NCI-H345 treated with DMSO at 0.1 percent for 48 hours (cell line): ENCODE measurements around the gene METAP1.
"Not testable (repeated sequence)": the region's sequence is repeated elsewhere in the genome, so short reads cannot be mapped to it uniquely, and the experiment has no call there.

Experiments used
- DNase-seq: peaks from one replicate; lab custom pipeline; 2025; ENCODE audit not compliant: unreplicated experiment; lab: John Stamatoyannopoulos, UW

Gene METAP1

DNA sequence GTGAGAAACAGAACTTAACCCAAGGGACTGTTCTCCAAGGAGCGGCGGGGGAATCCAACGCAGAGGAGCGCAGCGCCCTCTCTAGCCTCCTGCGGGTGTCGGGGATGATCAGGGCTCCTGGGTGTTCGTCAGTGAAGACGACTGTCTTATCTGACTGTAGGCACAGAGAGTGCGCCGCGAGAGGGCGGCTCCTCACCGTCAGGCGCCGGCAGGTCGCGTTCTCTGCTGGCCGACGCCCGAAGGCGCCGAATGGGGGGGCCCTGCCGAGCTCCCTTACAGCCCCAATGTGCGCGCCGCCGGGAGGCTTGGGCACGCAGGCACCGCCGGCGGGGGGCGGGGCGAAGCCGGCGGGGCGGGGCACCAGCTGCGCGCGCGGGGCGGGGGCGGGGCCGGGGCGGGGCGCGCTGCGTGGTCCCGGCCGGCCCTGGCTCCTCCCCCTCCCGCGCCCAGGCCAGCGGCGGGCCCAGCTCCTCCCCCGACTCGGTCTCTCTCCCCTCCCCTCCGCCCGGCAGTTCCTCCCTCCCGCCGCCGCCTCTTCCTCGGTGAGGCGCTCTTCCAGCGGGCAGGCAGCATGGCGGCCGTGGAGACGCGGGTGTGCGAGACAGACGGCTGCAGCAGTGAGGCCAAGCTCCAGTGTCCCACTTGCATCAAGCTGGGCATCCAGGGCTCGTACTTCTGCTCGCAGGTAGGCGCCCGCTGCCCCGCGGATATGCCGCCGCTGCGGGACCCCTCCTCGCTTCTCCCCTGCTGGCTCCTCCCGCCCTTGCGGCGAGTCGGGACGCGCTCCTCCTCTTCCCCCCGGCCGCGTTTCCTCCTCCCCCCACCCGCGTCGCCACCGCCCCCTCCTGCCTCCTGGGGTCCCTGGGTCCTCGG lies at the start of gene METAP1:
Gene METAP1, plus strand, starts transcription at position 539 of the 873 bp plus-strand sequence. Its CDS starts 33 bp downstream, at position 572.
- peak; percentile 76 for DNase-seq

DNA sequence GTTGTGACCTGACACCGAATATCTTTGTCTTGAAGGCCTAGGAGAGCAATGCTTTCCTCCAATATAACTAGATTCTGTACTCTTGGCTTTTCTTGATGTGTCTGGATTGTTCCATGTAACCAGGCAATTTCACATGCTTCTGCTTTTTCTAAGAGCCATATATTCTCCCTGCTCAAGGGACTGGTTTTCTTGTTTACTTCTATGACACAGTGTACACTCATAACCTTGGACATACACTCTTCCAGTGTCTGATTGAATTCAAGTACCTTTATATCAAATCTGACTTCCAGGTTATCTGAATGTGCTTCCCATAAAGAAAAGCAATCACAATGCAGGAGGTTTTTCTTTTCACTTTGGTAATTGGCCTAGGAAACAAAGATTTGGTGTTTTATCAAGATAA lies 49.2 kb upstream of the METAP1 start:
- DNase-seq, result no peak

DNA sequence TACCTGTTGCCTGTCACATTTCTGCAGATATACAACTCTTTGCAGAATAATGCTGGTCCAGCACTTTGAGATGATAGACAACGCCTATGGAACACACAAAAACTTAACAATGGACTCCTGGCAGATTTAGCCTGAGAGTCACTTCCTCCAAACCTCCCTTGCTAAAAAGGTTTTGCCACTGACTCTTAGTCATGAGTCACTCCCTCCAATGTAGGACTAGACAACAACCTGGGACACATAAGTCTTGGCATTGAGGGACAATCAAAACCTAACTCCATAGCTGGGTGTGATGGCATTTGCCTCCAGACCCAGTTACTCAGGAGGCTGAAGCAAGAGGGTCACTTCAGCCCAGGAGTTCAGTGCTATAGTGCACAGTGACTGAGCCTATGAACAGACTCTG lies 44.6 kb upstream of the METAP1 start:
- no peak for DNase-seq

DNA sequence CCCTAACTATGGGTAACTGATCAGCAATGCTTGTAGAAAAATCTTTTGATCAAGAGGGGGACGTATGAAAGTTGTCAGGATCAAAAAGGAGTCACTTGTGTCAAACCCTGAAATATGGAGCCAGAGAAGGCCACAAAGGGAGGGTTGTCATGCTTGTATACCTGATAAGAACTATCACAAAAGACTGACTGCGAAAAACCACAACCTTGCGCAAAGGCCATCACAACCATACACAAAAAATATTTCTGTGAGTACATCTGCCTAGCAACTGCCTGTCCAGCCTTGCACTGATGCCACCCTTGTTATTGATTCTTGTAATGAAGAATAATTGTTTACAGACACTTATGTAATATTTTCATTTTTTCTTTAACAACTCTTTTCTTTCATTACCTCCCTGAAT lies 43.8 kb upstream of the METAP1 start:
- no peak for DNase-seq

DNA sequence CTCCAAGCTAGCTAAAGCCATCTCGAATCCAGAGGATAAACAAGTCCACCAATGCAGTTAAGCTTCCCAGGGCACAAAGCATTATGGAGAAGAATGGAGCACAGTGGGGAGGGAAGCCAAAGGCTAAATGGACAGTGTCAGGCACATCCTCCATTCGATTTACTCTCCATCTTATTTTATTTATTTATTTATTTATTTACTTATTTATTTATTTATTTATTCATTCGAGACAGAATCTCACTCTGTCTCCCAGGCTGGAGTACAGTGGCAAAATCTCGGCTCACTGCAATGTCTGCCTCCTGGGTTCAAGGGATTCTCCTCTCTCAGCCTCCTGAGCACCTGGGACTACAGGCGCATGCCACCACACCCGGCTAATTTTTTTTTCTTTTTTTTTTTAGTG lies 40.3 kb upstream of the METAP1 start:
- no peak for DNase-seq

DNA sequence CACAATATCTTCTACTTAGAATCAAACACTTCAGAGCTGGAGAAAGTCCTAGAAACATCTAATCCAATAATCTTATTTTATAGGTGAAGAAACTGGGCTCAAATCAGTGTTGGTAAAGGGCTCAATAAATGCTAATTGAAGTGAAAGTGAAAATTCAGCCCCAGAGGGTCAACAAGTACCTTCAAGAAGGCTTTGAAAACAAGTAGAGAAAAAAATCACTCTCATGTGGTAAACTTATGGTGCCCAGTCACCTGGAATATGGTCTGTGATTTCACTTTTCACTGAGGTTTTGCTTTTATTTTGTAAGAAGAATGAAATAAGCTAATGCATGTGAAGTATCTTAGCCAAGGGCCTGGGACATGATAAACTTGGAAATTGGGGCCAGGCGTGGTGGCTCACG lies 37.5 kb upstream of the METAP1 start:
- no peak for DNase-seq

DNA sequence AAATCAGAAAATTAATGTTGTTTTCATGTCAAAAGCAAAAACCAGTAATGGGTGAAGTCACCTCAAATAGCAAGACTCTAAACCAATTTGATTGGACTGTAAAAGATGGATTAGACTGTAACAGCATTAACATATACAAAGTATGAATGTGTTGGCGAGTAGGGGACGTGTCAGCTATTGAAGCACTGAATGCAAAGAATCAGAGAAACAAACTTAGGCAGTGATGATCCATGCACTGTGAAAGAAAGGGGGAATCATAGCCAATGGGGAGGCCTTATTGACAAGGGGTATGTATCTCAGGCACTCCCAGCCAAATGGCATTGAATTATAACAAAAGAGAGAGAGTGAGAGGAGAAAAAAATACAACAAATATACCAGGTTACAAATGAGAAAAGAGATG lies 36.1 kb upstream of the METAP1 start:
- no peak for DNase-seq

DNA sequence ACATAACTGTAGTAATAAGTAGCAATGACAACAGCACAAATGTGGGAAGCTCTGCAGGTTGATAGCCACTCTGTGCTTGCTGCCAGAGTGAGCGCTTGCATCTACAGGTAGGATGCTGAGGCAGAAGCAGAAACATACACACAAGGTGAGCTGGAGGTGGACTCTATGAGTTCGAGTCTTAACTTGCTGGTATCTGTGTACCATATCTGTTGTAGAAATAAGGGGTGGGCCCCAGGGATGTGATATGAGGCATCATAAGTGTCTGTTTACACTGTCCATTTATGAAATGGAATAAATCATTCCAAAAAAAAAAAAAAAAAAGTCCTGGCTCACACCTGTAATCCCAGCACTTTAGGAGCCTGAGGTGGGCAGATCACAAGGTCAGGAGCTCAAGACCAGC lies 33.8 kb upstream of the METAP1 start:
- no peak for DNase-seq

DNA sequence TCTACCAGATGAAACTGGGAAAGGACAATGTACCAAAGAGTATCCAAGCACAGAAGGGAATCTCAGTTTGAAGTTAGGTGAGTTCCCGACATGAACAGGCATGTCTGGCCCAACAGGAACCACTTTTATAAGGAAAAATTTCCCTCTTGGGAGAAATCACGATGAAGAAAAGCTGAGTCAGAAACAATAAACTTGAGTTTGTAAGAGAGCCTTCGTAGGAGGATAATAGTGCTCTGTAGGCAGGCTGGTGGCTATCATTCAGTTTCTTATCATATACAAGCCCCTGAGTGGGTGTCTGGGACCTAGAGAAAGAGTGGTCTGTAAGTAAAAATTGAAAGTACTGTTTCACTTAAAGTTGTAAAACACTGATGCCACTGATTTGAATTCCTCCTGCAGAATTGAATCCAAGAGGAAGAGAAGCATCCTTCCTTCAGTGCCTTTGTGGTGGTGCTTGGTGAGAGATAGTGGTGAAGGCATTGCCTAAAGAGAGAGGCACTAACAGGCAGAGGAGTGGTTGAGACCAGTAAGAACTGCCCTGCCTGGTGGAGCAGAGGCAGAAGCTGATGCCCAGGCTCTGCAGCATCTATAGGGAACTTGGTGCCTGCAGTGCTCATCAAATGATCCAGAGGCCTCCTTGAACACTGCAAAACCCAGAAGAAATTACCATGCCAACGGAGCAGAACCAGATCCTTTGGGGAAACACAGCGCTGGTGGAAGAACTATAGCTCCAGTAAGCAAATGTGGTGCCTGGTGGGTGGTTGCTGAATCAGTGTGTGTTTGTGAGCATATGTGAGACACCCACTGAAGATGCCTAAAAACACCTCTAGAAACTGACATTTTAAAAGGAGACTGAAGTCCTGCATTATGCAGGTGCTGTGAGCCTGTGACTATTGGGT lies 31.7 kb upstream of the METAP1 start:
- no peak for DNase-seq

DNA sequence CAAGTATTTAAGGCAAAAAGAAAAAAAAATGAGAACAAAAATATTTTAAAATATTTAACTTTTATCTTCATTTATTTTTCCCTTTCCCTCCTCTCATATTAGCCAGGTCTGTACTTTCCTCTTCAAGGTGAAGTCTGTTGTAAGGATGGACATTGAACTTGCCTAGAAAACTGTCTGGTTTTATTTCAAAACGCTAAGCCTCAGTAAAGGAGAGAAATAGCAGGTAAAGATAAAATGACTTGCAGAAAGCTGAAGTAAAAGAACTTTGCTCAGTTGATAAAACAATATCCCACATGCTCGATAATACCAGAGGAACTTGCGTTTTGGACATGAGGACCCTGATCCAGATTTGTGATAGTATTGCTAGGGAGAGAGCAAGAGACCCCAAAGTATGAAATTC lies 28.6 kb upstream of the METAP1 start:
- no peak for DNase-seq

DNA sequence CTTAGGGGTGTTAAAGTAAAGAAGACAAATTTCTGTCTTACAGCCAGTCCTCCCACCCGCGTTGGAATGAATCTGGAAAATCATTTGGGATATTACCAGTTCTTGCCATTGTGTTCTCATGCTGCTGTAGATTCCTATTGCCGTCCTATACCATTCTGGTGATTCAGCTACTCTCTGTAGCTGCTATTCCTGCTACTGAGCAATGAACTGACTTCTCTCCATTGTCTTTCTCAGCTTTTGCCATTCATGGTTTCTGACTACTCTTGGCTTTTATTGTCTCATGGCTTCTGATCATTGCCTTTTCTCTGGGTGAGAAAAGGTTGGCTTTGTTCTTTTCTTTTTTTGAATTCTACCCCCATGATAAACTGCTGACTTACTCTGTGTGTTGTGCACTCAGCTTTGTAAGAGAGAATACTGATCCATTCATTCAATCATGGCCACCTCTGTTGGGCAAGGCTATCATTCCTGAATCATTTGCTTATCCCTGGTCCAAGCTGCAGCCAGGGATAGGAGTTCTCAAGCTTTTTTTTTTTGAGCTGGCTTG lies 27.7 kb upstream of the METAP1 start:
- no peak for DNase-seq

DNA sequence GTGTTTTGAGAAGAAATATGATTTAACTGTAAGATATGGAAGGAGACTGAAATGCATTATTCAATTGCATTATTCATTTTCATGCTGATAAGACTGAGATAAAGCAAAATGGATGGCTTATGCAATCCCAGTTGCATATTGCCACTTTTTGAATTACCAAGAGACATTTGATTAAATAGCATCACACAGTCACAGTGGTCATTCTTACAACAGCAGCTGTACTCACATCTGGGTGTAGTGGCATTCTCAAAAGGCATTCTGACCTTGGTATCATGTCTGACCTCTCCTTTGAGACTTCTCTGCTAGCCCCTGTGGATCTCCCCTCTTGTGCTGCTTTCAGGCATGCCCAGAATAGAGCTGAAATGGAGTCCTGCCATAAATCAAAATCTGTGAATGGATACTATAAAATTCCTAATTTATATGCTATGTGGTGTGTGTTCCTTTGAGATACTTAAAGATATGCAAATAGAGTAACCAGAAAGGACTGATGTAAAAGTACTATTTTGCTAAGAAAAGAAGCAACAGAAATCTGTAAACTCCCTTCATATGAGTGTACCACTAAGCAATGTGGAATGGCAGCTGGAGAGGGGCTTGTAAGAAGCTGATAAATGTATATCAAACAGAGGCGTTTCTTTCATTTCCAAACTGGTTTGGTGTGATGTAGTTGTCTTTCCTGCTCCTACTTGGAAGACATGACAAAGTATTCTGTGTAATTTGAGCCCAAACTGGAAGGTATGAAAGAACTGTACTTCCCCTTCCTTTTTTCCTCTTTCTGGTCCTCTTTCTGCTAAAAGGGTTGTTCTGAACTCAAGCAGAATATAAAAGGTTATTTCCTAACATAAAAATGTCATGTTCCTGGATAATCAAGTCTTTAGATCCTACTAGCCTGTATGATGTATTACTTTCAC lies 25.4 kb upstream of the METAP1 start:
- no peak for DNase-seq

DNA sequence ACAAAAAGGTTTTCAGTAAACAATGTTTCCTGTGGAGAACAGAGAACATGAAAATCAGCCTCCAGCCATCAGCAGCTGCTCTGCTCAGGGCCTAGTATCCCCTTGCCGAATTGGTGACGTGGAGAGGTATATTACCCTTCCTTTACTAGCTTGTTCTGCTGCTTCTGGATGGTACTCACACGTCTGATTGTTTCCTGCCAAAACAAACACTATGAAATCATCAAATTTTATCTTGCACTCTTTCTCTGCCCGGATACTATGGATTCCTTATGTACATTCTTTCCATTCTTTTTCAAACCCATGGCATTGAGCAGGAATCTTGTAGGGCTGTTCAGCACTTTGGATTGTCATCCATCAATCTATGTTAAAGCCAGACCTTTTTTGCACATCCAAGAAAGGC lies 18.8 kb upstream of the METAP1 start:
- DNase-seq, result no peak

DNA sequence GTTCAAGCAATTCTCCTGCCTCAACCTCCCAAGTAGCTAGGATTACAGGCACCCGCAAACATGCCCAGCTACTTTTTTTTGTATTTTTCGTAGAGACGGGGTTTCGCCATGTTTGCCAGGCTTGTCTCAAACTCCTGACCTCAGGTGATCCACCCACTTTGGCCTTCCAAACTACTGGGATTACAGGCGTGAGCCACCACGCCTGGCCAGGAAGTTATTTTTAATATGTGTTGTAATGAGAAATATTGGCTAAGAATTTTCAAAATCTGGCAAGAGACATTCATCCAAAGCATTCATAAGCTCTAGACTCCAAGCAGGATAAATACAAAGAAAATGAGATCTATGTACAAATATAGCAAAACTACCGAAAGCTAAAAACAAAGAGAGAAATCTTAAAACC lies 18.0 kb upstream of the METAP1 start:
- DNase-seq, result no peak

DNA sequence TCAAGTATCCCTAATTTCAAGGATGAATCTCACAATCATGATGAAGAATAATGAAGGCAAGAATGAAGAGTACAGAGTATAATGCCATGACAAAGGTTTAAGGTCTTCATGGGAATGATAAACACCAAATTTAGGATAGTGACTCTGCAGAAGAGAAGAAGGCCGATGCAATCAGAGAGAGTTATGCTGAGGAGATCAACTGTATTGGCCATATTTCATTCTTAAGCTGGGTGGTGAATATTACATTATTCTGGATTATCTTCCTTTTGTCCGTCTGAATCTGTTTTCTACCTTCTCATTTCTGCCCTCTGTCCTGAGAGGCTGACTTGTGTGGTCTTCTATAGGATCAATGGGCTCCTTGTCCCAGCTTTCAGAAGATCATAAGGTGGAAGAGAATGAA lies 7.8 kb upstream of the METAP1 start:
- DNase-seq, result no peak

DNA sequence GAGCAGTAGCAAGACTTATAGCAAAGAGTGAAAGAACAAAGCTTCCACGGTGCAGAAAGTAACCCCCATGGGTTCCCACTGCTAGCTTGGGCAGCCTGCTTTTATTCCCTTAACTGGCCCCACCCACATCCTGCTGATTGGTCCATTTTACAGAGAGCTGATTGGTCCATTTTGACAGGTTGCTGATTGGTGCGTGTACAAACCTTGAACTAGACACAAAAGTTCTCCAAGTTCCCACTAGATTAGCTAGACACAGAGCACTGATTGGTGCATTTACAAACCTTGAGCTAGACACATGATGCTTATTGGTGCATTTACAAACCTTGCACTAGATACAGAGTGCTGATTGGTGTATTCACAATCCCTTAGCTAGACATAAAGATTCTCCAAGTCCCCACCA lies 2.7 kb upstream of the METAP1 start:
- not testable (repeated sequence) for DNase-seq

DNA sequence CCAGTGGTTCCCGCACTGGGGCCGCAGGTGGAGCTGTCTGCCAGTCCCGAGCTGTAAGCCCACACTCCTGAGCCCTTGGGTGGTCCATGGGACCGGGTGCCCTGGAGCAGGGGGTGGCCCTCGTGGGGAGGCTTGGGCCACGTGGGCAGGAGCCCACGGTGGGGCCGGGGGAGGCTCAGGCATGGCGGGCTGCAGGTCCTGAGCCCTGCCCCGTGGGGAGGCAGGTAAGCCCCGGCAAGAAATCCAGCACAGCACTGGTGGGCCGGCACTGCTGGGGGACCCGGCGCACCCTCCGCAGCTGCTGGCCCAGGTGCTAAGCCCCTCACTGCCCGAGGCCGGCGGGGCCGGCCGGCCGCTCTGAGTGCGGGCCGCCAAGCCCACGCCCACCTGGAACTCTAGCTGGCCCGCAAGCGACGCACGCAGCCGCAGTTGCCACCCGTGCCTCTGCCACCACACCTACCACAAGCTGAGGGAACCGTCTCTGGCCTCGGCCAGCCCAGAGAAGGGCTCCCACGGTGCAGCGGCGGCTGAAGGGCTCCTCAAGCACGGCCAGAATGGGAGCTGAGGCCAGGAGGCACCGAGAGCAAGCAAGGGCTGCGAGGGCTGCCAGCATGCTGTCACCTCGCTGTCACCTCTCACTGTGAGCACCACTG lies 2.0 kb upstream of the METAP1 start:
- no peak for DNase-seq

DNA sequence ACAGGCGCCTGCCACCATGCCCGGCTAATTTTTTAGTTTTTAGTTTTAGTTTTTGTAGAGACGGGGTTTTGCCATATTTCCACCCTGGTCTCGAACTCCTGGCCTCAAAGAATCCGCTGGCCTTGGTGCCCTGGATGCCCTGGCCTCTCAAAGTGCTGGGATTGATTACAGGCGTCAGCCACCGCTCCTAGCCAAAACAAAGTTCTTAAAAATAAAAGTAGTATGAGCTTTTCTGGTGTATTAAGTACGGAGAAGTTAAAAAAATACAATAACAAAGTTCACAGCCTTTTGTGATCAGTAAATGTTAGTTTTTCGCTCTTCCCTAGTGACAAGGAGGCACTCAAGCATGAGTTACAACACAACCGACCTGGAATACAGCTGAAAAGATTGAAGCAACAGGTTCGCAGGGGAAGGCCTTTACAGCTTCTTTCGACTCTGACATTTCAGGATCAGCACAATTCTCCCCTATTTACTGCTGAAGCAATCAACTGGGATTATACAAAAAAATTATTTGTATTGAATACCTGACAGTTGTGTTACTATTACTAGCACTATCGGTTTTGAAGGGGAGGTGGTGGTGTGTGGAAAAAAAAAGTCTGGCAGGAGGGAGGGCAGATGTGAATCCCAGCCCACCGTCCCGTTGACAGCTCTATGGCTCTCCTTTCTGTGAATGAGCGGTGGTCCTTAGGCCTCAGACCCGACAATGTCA lies 893 bp upstream of the METAP1 start:
- no peak for DNase-seq

DNA sequence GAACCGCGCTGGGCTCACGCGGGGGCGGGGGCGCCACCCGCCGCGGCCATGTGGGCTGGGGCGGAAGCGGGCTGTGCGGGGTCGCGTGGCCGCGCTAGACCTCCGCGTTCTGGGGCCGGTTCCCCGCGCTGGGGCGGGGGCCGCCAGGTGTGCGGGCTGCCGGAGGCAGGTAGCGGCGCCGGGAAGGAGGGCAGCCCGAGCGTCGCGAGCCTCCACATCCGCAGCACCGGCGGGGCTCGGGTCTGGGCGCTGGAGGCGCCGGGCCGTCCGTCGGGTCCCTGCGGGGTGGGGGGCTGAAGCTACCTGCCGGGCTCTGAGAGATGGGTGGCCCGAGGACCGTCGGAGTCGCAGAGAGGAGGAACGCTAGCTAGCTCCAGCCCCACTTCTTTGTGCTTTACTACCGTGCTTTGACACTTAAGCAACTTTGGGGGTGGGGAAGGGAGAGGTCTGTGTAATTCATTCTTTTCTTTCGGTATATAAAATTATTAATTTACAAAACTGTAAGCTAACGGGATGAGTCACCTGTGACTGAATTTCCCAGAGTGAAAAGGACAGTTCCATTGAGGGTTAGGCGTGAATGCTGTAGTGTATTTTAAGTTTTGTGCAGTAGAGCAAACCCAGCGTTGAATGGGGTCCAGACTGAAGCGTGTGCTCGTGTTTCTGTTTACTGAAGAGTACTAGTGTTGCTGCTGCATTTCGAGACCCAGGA lies 689 bp downstream of the METAP1 start:
- peak; percentile 15 for DNase-seq
